ENCODE data around the gene SYTL5. TPM values are rescaled to one million over a fixed set of nuclear protein-coding genes. Genes with fewer than 3 reads are reported as not detected.
"Not testable (repeated sequence)": the region's sequence is repeated elsewhere in the genome, so short reads cannot be mapped to it uniquely, and the experiment has no call there.

SYTL5 gene
- total RNA-seq, 1 donor from 2014 or later = 1.7 TPM

GRCh38 chrX:37976153-37976552 is 30.2 kb upstream of the SYTL5 start:
- Mint-ChIP-seq H3K27me3 (ENCODE audit: insufficient read depth, low read depth) (no peaks in the 10 kb centered on the region), H3K36me3 (no peaks in the 10 kb centered on the region), H3K9me3 (no peaks in the 10 kb centered on the region), H3K4me1 (no peaks in the 10 kb centered on the region), H3K4me3 (no peak overlapping the region), H3K27ac (no peak overlapping the region)
- no peaks in the 10 kb centered on the region for H3K27me3 ChIP-seq
- H3F3A ChIP-seq (ENCODE audit: low read depth) = no peaks in the 10 kb centered on the region
- no peaks in the 10 kb centered on the region for H4K20me1 ChIP-seq (ENCODE audit: low read depth)
- DNase-seq (ENCODE audit: low spot score) = no peak
- no peaks in the 10 kb centered on the region for H3K9me3 ChIP-seq (ENCODE audit: low read depth)
- H3K79me2 ChIP-seq (ENCODE audit: low read depth) = no peaks in the 10 kb centered on the region
- H3K36me3 ChIP-seq = no peaks in the 10 kb centered on the region
- no peak overlapping the region for H2AFZ ChIP-seq (replicated peaks)
- H3K27ac ChIP-seq = no peak overlapping the region
- no peaks in the 10 kb centered on the region for H3K4me1 ChIP-seq
- H3K9ac ChIP-seq = no peak overlapping the region
- TF ChIP-seq EZH2phosphoT487 (IDR thresholded peaks at IDR 0.05) (no peak), EZH2 (IDR thresholded peaks at IDR 0.05) (no peak), CTCF (IDR thresholded peaks at IDR 0.05) (no peak)
- no peak overlapping the region for H3K4me2 ChIP-seq
- H3K4me3 ChIP-seq = no peak overlapping the region

GRCh38 chrX:37984880-37985279 is 21.5 kb upstream of the SYTL5 start:
- Mint-ChIP-seq H3K36me3 (no peaks in the 10 kb centered on the region), H3K4me1 (no peaks in the 10 kb centered on the region), H3K27ac (no peak overlapping the region), H3K4me3 (no peak overlapping the region), H3K9me3 (peaks cover 2% of the 10 kb centered on the region), H3K27me3 (ENCODE audit: insufficient read depth, low read depth) (no peaks in the 10 kb centered on the region)
- Histone ChIP-seq H3K9me3 (ENCODE audit: low read depth) (peaks cover 9% of the 10 kb centered on the region), H3K4me3 (no peak overlapping the region), H4K20me1 (ENCODE audit: low read depth) (no peaks in the 10 kb centered on the region), H3K4me1 (no peaks in the 10 kb centered on the region), H3K27me3 (no peaks in the 10 kb centered on the region), H3K79me2 (ENCODE audit: low read depth) (no peaks in the 10 kb centered on the region), H3K27ac (no peak overlapping the region), H3K36me3 (no peaks in the 10 kb centered on the region), H3F3A (ENCODE audit: low read depth) (no peaks in the 10 kb centered on the region), H3K4me2 (no peak overlapping the region), H3K9ac (no peak overlapping the region), H2AFZ (replicated peaks) (no peak overlapping the region)
- no peak for DNase-seq (ENCODE audit: low spot score)
- no peak for TF ChIP-seq EZH2phosphoT487 (IDR thresholded peaks at IDR 0.05)

- no peaks in the 10 kb centered on the region for H3K36me3 ChIP-seq
- DNase-seq (ENCODE audit: low spot score) = no peak
- no peaks in the 10 kb centered on the region for H3K36me3 Mint-ChIP-seq
- H3K79me2 ChIP-seq (ENCODE audit: low read depth) = no peaks in the 10 kb centered on the region
- H3K27ac Mint-ChIP-seq = no peak overlapping the region
- no peaks in the 10 kb centered on the region for H3K4me1 ChIP-seq
- H3K4me3 Mint-ChIP-seq = no peak overlapping the region
- no peak overlapping the region for H3K9ac ChIP-seq
- no peaks in the 10 kb centered on the region for H4K20me1 ChIP-seq (ENCODE audit: low read depth)
- H3K9me3 ChIP-seq (ENCODE audit: low read depth) = peaks cover 13% of the 10 kb centered on the region
- no peak overlapping the region for H2AFZ ChIP-seq (replicated peaks)
- no peaks in the 10 kb centered on the region for H3K4me1 Mint-ChIP-seq
- H3K27ac ChIP-seq = no peak overlapping the region
- no peak for TF ChIP-seq EZH2phosphoT487 (IDR thresholded peaks at IDR 0.05)
- TF ChIP-seq EZH2 (IDR thresholded peaks at IDR 0.05) = no peak
- no peak for TF ChIP-seq CTCF (IDR thresholded peaks at IDR 0.05)
- H3K4me3 ChIP-seq = no peak overlapping the region
- H3K27me3 Mint-ChIP-seq (ENCODE audit: insufficient read depth, low read depth) = no peaks in the 10 kb centered on the region
- no peaks in the 10 kb centered on the region for H3K27me3 ChIP-seq
- peaks cover 2% of the 10 kb centered on the region for H3K9me3 Mint-ChIP-seq
- H3F3A ChIP-seq (ENCODE audit: low read depth) = no peaks in the 10 kb centered on the region
- H3K4me2 ChIP-seq = no peak overlapping the region
Measured at GRCh38 chrX:37986893-37987292, 19.5 kb upstream of the SYTL5 start.

GRCh38 chrX:37989304-37989703 is 17.0 kb upstream of the SYTL5 start:
- TF ChIP-seq EZH2phosphoT487 (IDR thresholded peaks at IDR 0.05) = no peak
- no peak for TF ChIP-seq EZH2 (IDR thresholded peaks at IDR 0.05)
- no peak for TF ChIP-seq CTCF (IDR thresholded peaks at IDR 0.05)
- Histone ChIP-seq H3K27ac (no peak overlapping the region), H2AFZ (replicated peaks) (no peak overlapping the region), H3K27me3 (no peaks in the 10 kb centered on the region), H3K4me3 (no peak overlapping the region), H3K4me2 (no peak overlapping the region), H3K79me2 (ENCODE audit: low read depth) (no peaks in the 10 kb centered on the region), H3K36me3 (no peaks in the 10 kb centered on the region), H3K9ac (no peak overlapping the region), H3K4me1 (no peaks in the 10 kb centered on the region), H3K9me3 (ENCODE audit: low read depth) (peaks cover 10% of the 10 kb centered on the region), H3F3A (ENCODE audit: low read depth) (no peaks in the 10 kb centered on the region), H4K20me1 (ENCODE audit: low read depth) (no peaks in the 10 kb centered on the region)
- no peak overlapping the region for H3K4me3 Mint-ChIP-seq
- no peak for DNase-seq (ENCODE audit: low spot score)
- peaks cover 2% of the 10 kb centered on the region for H3K9me3 Mint-ChIP-seq
- H3K27ac Mint-ChIP-seq = no peak overlapping the region
- peaks cover 3% of the 10 kb centered on the region for H3K4me1 Mint-ChIP-seq
- H3K36me3 Mint-ChIP-seq = no peaks in the 10 kb centered on the region
- H3K27me3 Mint-ChIP-seq (ENCODE audit: insufficient read depth, low read depth) = no peaks in the 10 kb centered on the region

- not testable (repeated sequence) for H3K9me3 Mint-ChIP-seq; H3K27me3 Mint-ChIP-seq (ENCODE audit: insufficient read depth, low read depth); H3K27ac ChIP-seq; H3K79me2 ChIP-seq (ENCODE audit: low read depth); H3K4me3 ChIP-seq; H4K20me1 ChIP-seq (ENCODE audit: low read depth); H3K9ac ChIP-seq; H3F3A ChIP-seq (ENCODE audit: low read depth); H3K36me3 Mint-ChIP-seq; H3K9me3 ChIP-seq (ENCODE audit: low read depth); H3K4me1 Mint-ChIP-seq; H3K4me3 Mint-ChIP-seq; H3K27me3 ChIP-seq; H3K4me2 ChIP-seq; DNase-seq (ENCODE audit: low spot score); H3K4me1 ChIP-seq; H3K36me3 ChIP-seq; H2AFZ ChIP-seq (replicated peaks)
- H3K27ac Mint-ChIP-seq = peak overlapping the region; percentile 21
Measured at GRCh38 chrX:37991303-37991702, 15.1 kb upstream of the SYTL5 start.

Data from neural progenitor cell (in vitro differentiated cells).